Measurements from ENCODE around the gene PLXNA2.

PLXNA2 gene

GRCh38 chr1:208115924-208116640, 128.1 kb downstream of the PLXNA2 start:
- no peak for TF ChIP-seq CTCF (IDR thresholded peaks at IDR 0.05; ENCODE audit: low read length, missing control alignments)
- no peak overlapping the region for H3K4me3 ChIP-seq (replicated peaks; ENCODE audit: low read depth, low read length)
- DNase-seq (ENCODE audit: low read depth), result no peak

GRCh38 chr1:208113011-208113410, 131.2 kb downstream of the PLXNA2 start:
- no peak overlapping the region for H3K4me3 ChIP-seq (replicated peaks; ENCODE audit: low read depth, low read length)
- no peak for TF ChIP-seq CTCF (IDR thresholded peaks at IDR 0.05; ENCODE audit: low read length, missing control alignments)
- no peak for DNase-seq (ENCODE audit: low read depth)

- H3K4me3 ChIP-seq (replicated peaks; ENCODE audit: low read depth, low read length), result no peak overlapping the region
- TF ChIP-seq CTCF (IDR thresholded peaks at IDR 0.05; ENCODE audit: low read length, missing control alignments), result no peak
These were observed 131.8 kb downstream of the PLXNA2 start for GRCh38 chr1:208112401-208112800.

GRCh38 chr1:208111646-208112190, 132.5 kb downstream of the PLXNA2 start:
- DNase-seq (ENCODE audit: low read depth), result no peak
- TF ChIP-seq CTCF (IDR thresholded peaks at IDR 0.05; ENCODE audit: low read length, missing control alignments), result no peak
- no peak overlapping the region for H3K4me3 ChIP-seq (replicated peaks; ENCODE audit: low read depth, low read length)

More at GRCh38 chr1:208112401-208112800, 131.8 kb downstream of the PLXNA2 start:
- DNase-seq (ENCODE audit: low read depth), result no peak

GRCh38 chr1:208110296-208110695, 133.9 kb downstream of the PLXNA2 start:
- no peak for DNase-seq (ENCODE audit: low read depth)
- H3K4me3 ChIP-seq (replicated peaks; ENCODE audit: low read depth, low read length), result no peak overlapping the region
- TF ChIP-seq CTCF (IDR thresholded peaks at IDR 0.05; ENCODE audit: low read length, missing control alignments), result no peak

GRCh38 chr1:208108646-208109330, 135.4 kb downstream of the PLXNA2 start:
- H3K4me3 ChIP-seq (replicated peaks; ENCODE audit: low read depth, low read length), result no peak overlapping the region
- no peak for TF ChIP-seq CTCF (IDR thresholded peaks at IDR 0.05; ENCODE audit: low read length, missing control alignments)
- DNase-seq (ENCODE audit: low read depth), result no peak
